NCI-H187 (cell line): ENCODE results near the gene MMP2.

Experiments used
- DNase-seq, 2 experiments: peaks; one replicate each; lab custom pipeline; 2025; lab: John Stamatoyannopoulos, UW

MMP2 gene

GRCh38 chr16:55494994-55495421 is 16.0 kb downstream of the MMP2 start:
- no peak for DNase-seq

- no peak for DNase-seq
Observed at GRCh38 chr16:55495616-55496289, 16.8 kb downstream of the MMP2 start.

- DNase-seq, result no peak
Observed at GRCh38 chr16:55496509-55497145, 17.6 kb downstream of the MMP2 start.

GRCh38 chr16:55497558-55497957 is 18.6 kb downstream of the MMP2 start:
- no peak for DNase-seq

GRCh38 chr16:55498101-55498500 is 19.1 kb downstream of the MMP2 start:
- DNase-seq, result no peak

GRCh38 chr16:55499281-55499680 is 20.3 kb downstream of the MMP2 start:
- DNase-seq, result no peak

DNA sequence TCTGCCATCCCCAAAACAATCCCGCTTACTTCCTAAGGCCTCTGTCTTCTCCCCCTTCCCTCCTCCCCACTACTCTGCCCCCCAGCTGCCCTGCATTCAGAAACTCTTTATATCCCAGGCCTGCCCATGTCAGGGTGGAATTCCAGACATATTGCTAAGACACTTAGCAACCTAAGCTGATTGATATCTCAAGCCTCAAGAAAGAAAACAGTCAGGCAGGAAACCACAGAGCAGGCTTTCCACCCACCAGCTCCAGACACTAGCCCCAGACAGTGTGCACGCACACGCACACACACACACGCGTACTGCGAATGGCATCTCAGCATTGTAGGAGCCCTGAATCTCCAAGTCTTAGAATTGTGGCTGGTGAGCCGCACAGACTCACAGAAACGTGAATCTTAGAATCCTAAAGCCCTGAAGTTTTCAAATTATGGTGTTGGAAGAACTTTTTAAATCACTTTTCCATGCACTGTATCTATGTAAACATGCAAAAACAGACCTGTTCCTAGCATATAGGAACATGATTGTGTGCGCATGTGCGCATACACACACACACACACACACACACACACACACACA is 21.0 kb downstream of the MMP2 start:
- DNase-seq, result no peak

GRCh38 chr16:55500530-55501011 is 21.6 kb downstream of the MMP2 start:
- DNase-seq, result no peak

DNA sequence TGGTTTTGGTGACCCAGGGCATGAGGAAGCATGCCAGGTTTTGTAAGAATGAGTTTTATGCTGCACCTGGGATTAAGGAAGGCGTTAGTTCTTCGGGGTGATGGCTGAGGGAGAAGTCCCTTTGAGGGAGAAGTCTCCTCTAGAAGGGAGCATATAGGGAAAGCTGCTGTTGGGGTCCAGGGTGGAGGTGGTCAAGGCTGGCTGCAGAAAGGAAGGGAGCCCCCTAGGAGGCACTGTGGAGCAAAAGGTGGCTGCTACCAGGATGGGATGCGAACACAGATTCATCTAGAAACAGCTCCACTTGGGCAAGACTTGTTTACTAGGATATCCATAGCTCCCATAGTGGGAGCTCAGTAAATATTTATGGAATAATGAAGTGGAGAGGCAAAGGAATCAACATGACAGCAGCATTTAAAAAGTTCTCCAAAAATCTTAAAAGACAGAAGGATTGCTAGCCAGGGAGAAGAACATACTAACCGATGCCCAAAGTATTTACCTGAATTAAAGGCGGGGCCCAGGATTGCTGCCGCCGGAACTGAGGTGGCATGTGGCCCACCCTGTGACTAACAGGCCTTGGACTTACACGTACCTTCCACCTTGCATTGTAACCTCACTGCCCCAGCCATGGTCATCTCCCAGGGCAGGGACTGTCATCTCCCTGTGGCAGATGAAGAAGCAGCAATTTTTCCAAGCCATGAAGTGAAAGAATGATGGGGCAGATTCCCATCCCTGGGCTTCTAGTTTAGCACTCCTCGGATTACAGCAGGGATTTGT is 22.7 kb downstream of the MMP2 start:
- DNase-seq, result no peak

DNA sequence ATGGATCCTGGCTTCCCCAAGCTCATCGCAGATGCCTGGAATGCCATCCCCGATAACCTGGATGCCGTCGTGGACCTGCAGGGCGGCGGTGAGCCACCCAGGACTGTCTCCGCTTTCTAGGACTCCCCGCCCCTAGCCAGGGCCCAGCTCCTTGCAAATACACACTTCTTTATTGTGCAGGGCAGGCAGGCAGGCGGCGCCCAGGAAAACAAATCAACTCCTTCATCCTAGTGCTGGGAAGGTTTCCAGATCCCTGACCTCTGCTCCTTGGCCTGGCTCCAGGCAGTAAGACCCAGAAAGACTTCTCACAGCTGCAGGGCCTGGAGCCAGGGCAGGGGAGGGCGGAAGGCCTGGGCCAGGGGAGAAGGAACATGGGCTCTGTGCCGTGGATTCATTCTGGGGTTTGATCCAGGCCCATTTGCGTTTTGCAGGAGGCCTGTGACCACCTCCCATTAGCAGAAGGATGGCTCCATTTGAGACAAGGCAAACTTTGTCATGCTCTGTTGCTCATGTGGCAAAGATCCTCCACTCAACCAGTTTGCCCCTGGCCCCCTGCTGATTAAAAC is 23.9 kb downstream of the MMP2 start:
- peak; percentile 22 to 34 for DNase-seq

GRCh38 chr16:55503726-55504550 is 24.9 kb downstream of the MMP2 start:
- no peak for DNase-seq

DNA sequence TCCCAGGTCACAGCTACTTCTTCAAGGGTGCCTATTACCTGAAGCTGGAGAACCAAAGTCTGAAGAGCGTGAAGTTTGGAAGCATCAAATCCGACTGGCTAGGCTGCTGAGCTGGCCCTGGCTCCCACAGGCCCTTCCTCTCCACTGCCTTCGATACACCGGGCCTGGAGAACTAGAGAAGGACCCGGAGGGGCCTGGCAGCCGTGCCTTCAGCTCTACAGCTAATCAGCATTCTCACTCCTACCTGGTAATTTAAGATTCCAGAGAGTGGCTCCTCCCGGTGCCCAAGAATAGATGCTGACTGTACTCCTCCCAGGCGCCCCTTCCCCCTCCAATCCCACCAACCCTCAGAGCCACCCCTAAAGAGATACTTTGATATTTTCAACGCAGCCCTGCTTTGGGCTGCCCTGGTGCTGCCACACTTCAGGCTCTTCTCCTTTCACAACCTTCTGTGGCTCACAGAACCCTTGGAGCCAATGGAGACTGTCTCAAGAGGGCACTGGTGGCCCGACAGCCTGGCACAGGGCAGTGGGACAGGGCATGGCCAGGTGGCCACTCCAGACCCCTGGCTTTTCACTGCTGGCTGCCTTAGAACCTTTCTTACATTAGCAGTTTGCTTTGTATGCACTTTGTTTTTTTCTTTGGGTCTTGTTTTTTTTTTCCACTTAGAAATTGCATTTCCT is 26.5 kb downstream of the MMP2 start:
- no peak for DNase-seq

DNA sequence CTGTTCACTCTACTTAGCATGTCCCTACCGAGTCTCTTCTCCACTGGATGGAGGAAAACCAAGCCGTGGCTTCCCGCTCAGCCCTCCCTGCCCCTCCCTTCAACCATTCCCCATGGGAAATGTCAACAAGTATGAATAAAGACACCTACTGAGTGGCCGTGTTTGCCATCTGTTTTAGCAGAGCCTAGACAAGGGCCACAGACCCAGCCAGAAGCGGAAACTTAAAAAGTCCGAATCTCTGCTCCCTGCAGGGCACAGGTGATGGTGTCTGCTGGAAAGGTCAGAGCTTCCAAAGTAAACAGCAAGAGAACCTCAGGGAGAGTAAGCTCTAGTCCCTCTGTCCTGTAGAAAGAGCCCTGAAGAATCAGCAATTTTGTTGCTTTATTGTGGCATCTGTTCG is 27.1 kb downstream of the MMP2 start:
- no peak for DNase-seq

GRCh38 chr16:55506708-55507107 is 27.7 kb downstream of the MMP2 start:
- DNase-seq, result no peak

DNA sequence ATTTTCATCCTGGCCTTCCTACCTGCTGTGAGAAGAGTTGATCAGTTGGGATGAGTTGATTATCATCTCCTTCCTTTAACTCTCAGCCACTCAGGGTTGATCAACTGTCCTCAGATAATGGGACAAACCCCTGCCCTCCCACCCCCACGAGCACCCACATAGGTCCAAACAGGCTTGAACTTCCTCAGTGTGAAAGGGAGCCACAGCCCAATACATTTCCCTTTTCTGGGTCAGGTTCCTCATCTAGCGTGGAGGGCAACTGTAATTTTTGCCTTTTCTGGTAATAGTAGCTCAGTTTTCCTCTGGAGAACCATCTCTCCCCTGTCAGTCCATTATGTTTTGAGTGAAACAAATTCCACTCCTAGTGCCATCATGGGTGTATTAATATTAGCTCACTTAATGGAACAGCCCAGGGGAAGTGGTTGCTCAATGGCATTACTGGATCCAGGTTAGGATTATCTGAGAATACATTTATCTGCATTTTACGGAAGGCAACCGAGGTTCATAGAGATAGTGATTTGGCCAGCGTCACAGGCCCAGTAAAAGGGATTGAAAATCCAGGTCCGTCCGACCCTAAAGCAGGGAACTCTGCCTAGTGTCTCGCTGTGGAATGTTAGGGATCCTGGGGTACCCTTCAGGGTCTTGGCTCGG is 29.4 kb downstream of the MMP2 start:
- no peak for DNase-seq

DNA sequence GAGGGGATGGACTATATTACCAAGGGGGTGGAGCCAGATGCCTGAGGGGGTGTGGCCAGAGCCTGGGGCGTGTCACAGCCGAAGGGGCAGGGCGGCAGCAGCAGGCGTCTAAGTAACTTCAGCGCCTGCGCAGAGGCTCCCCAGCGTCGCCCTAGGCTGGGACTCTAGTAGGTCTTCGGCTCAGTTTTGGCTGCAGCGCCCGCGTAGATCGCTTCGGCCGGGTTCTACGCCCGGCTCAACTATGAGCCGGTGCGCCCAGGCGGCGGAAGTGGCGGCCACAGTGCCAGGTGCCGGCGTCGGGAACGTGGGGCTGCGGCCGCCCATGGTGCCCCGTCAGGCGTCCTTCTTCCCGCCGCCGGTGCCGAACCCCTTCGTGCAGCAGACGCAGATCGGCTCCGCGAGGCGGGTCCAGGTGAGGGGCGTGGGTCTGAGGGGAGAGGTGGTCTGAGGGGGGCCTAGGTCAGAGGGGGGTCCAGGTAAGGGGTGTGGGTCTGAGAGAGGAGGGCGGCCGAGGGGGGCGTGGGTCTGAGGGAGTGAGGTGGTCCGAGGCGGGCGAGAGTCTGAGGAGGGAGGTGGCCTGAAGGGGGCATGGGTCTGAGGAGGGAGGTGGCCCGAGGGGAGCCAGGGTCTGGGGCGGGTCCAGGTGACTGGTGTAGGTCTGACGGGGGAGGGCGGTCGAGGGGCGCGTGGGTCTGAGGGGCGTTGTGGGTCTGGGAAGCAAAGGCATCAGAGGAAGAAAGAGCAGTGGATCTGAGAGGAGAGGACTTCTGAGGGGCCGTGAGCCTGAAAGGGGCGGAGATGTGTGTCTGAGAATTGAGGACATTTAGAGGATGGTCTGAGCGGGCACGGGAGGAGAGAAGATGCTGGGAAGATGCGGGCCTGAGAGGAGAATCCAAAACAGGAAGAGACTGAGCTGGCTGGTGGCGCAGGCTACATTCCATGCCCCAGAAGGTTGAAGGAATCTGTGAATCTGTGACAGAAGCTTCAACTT is 30.2 kb downstream of the MMP2 start, which contains the start of gene LPCAT2:
TSS of gene LPCAT2 (plus strand) at position 132 of the 991 bp plus-strand sequence. CDS start at position 242, 110 bp downstream.
- DNase-seq, result peak in 1 of 2 experiments; percentile 27

DNA sequence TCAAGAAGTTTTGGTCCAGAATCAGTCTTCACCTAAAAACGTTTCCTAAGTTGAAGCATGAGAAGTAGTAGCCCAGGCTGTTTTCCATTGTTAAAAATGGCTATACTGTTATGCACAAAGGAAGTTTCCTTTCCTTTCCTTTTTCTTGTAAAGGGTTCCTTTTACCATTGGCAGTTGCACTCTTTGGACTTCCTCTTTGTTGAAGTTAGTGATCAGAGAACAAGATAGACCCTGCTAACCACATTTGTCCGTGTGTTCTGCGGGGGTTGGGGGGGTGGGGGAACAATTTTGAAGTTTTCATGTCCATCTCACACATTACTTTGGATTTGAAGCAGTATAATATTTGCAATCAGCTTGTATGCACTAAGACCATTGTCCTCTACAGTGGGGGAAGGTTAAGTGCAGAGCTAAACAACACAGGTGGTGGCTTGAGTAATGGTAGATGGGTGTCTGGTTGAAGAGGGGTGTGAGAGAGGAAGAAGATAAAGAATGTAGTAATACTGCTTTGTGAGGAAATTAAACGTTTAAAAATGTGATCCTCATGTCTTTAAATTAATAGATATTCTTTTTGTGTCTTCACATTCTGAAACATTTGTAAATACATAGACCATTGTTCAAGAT is 31.3 kb downstream of the MMP2 start:
- DNase-seq, result no peak

DNA sequence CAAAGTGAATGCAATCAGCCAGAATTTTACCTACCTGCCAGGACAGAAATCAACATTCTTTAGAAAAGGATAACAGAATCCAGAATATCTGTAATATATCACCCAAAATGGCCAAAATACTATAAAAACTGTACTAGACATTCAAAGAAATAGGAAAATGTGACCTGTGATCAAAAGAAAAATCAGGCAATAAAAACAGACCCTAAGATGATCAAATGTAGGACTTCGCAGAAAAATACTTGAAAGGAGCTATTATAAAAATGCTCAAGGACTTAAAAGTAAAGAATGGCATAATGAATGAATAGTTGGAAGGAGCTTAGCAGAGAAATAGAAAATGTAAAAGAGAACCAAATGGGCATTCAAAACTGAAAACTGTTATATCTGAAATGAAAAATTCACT is 33.9 kb downstream of the MMP2 start:
- no peak for DNase-seq
